A549 treated with DMSO at 1 μM for 4 hours (cell line): ENCODE results near the gene FXR1. TPM values are rescaled to one million over a fixed set of nuclear protein-coding genes. Genes with fewer than 3 reads are reported as not detected.

Experiments
- total RNA-seq: library from RNA; stranded (reverse); fragments of 200-300 nt; extraction: Qiagen RNA extraction; gene quantifications from 5 replicates; pipeline ENCODE4 v1.2.3, GENCODE V29; 2022; ENCODE audit warnings: low read depth

Gene FXR1
- total RNA-seq, result 68.4 to 91.5 TPM (median 86.8 TPM) in 5 replicates

DNA sequence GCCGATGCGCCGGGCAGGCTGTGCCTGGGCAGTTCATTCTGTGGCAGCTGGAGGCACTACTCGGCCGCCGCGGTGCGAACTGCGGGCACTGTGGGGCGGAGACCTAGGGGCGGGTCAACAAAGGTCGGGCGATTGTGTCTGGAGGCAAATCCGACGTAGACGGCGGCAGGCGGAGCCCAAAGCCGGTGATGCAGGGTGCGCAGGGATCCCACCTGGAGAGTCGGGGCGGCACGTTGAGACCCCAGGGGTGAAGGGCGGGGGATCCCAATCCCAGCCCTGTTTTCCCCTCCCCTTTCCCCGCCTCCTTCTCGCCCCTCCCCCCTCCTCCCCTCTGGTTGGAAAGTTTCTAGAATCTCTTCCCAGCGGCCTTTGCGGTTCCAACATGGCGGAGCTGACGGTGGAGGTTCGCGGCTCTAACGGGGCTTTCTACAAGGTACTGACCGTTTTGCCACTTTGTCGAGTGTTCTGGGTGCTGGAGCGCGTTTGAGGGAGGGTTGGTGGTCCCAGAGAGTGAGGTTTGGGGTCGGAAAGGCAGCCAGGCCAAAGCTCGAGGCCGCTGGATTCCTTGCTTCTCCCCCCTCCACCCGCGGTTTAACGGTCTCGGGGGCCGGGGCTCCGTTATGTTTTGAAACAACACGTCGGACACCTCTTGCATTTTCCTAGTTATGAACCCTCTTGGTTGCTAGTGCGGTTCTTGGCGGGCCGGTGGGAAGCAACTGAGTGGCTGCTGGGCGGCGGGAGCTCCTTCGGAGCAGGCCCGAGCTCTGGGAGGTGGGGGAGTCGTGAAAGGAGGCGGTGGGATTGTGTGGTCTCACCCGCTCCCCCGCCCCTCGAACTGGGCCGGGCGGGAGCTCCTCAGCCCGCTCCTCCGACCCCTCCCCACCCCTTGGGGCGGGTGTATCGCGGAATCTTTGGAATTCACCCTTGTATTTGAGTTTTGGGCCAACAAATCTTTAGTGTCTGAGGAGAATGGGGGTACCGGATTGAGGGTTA lies at the start of gene FXR1:
Gene FXR1, plus strand, starts transcription at position 367 of the 993 bp plus-strand sequence. Its CDS starts 16 bp downstream, at position 383.

DNA sequence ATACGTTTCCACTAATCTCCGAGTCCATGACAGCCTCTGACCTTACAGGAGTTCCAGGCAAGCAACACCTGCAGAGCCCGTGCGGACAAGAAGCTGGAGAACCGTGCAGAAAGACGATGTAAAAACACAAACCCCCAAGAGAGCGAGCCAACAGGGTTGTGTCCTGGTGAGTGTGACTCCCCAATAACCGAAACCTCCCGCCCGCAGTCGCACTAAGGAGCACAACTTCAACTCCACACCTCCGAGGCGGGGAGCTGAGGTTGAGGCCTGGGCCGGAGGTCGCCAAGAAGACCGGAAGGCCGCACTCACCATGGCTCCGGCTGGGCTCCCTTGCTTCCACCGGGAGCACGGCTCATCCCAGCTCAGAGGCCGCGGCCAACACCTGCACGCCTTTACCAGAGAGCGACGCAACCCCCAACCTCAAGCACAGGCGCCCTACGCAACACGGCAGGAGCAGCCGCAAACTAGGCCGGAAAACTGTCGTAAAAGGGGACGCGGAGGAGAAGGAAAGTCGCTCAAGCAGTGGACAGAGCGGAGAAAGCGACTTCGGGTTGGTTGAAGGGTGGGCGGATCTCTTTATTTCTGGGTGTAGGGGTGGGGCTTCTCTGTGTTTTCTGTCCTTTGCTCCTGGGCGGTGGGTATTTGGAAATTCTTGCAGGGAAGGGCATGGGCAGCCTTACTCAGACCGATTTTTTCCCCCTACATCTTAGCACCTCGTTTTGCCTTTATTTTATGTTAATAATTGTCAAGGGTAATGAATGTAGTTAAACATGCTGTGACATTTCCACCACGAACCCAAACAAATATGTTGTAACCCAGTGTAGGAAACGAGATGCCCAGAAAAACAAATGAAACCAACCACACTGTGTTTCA lies 77.1 kb downstream of the FXR1 start, which contains the start of gene DNAJC19:
Gene DNAJC19, minus strand, starts transcription at position 446 of the 873 bp plus-strand sequence. Its CDS starts 134 bp downstream, at position 312.

Other genes starting within 250 kb of the FXR1 start
- 0.13 TPM in 1 of 5 replicates, not detected in the others for gene CCDC39, start 233.2 kb upstream of the FXR1 start, total RNA-seq
- 21.3 to 29.6 TPM (median 23.4 TPM) in 5 replicates for gene DNAJC19, start 77.1 kb downstream of the FXR1 start, total RNA-seq